GOT3 (cell line): ENCODE measurements around the gene PTPRD.

Experiments
- DNase-seq: peaks from one replicate; lab custom pipeline; 2025; ENCODE audit warnings: mixed read lengths; lab: John Stamatoyannopoulos, UW

The PTPRD gene

DNA sequence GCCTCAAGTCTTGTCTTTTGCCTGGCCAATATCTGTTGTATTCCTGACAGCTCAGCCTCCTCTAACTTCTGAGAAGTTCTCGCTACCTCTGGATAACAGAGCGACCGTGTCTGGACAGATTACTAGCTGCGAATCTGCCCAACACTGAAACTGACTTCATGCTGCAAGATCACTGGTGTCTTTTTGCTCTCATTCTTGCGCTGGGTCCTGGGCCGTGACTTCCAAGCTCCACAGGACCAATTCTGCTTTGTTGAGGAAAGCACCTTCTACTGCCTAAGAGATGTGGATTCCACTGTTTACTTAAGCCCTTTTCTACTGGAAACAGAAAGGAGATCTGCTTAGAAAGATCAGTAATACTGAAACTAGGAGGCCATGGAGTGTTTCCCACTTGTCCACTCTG is 1834.4 kb downstream of the PTPRD start:
- no peak for DNase-seq

DNA sequence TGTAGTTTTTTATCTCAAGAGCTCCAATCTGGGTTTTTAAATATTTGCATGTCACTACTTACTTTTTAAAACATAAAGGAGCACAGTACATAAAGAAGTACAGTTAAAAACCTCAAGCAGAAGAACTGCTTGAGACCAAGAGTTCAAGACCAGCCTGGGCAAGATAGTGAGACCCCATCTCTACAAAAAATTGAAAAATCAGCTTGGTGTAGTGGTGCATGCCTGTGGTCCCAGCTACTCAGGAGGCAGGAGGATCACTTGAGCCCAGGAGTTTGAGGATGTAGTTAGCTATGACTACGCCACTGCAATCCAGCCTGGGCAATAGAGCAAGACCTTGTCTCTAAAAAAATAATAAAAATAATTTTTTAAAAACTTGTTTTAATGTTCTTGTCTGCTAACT is 1840.5 kb downstream of the PTPRD start:
- no peak for DNase-seq

DNA sequence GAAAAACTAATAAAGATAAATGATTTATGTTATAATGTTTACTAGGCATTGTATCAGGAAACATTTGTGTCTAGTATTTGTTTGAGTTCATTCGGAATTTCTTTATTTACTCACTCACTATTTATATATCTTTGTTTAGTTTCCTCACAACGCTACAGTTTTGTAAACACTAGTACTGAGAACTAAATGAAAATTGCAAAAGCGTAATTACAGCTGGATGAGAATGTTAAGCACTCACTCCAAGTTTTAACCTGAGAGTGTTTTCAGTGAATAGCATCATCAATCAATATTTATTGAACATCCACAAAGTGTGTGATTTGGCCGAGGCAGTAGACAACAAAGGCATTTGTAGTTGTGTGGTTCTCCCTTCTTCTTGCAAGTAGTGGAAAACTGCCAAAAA is 1843.6 kb downstream of the PTPRD start:
- no peak for DNase-seq

DNA sequence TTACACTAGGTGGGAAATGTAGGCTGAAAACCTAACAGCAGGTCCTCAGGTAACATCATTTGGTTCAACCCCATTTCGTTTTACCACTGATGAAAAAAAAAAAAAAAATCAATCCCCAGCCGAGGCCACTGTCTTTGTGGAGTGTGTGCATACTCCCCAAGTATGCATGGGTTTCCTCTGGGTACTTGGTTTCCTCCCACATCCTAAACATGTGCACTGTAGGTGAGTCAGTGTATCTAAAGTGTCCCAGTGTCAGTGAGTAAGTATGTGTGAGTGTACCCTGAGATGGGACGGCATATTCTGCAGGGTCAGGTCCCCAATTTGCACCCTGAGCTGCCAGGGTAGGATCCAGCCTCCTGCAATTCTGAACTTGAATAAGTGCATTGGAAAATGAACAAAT is 1846.7 kb downstream of the PTPRD start:
- no peak for DNase-seq

DNA sequence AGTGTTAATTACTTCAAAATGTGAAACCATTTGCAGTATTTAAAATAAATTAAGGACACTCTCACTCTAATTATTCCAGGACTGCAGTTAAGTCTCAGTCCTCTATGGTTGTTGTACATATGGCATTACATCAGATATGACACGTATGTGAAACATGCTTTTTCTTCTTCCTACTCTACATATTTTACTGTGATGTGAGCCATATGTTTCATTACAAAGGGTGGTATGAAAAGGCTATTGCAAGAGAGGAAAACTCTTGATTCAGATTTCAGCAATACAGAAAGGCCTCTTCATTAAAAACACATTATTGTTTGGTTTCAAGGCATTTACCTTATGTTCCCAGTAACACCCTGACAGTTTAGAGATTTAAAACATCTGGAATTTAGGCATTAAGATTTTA is 1848.8 kb downstream of the PTPRD start:
- DNase-seq: no peak

DNA sequence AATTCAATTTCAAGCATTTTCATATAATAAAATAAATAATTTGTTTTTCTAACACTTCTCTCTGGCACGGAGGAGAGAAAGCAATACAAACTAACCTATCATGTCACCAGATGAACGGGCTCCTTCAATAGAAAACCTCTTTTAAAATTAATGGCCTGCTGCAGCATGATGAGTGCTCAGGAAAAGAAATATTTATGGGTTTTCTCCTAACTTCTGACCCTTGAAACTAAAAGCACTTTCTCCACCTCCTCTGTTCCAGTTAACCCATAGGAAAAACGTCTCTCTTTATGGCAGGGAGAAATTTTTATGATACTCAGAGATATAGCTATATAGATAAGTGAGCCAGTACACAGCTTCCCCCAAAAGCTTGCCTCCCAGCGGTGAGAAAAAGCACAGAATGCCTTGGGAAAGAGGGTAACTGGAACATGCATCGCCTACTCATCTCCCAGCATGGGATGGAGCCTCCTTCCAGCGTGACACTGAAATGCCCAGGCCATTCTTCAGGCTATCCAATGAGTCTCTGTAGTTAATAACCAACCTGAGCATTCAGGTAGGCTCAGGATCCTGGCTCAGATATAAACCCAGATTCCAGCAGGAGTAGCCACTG is 1850.2 kb downstream of the PTPRD start:
- no peak for DNase-seq

DNA sequence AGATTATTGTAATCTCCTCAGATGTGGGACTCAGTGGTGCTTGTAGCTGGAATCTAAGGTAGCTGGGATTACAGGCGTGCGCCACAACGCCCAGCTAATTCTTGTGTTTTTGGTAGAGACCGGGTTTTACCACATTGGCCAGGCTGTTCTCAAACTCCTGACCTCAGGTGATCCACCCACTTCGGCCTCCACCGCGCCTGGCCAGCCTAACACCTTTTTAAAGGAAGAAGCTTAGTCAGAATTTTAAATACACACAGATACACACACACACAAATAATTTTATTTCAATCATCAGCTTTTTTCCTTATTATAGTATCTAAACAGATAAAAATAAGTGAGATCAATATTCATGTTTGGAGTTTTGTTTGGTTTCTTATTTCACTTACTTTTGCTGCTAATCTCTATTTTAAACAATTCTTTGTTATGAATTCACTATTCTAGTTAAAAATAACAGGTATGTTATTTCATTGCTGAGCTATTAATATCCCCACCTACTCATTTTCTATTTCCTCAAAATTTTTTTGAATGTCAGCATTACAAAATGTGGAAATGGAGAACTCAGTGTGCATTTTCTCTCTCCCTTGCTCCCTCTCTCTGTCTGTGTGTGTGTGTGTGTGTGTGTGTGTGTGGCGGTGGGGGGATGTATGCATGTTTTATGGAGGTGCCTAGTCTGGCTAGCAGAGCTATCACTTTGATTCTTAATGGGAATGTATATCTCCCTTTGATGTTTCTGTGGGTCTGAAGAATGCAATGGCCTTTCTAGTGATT is 1852.6 kb downstream of the PTPRD start:
- DNase-seq: no peak

DNA sequence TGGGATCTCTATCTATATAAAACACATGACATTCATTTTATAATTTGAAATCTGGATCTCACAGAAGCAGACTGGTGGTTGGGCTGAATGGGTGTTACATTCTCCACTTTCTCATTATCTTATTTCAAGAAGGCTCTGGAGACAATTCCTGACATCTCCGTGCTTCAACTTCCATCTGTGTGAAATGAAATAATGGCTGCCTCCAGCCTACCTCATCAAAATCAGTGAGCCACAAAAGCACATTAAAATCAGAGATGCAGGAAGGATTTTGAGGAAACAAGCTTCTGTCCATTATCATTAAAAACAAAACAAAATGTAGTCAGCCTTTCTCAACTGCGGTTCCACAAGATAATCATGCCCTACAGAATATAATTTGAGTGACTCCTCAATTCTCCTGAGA is 1854.9 kb downstream of the PTPRD start:
- no peak for DNase-seq

DNA sequence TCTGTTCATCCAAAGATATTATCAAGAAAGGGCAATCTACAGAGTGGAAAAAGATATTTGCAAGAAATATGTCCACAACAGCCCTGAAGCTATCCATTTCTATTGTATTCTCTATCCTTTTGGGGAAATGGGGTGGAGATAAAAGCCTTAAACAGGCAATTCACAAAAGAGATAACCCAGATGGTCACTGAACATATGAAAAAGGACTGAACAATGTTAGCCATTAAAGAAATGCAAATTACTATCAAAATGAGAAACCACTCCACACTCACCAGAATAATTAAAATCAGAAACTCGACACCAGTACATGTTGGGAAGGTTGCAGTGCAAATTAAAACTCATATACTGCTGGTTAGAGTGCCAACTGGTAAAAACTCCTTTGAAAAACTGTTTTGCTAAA is 1858.1 kb downstream of the PTPRD start:
- DNase-seq: no peak

DNA sequence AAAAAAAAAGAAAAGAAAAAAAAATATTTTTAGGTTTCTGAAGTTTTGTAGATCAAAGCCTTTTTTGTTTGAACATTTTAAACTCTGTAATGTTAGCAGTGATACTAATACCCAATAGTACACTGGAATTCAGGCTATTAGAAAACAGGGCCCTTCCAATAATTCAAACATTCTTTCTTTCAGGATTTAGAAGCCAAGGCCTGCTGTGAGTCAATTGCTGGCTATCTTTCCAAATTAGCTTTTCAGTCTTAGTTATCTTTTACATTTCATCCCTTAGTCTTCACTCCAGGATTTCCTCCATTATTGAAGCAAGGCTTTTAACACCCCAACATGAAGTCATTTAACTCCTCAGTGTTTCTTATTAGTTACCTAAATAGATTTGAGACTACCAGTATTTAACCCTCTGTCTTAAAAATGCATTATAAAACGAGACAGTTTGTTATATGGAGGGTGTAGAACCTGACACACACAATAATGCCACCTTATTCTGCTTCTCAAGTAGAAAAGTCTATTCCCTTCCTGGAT is 1861.3 kb downstream of the PTPRD start:
- DNase-seq: no peak

DNA sequence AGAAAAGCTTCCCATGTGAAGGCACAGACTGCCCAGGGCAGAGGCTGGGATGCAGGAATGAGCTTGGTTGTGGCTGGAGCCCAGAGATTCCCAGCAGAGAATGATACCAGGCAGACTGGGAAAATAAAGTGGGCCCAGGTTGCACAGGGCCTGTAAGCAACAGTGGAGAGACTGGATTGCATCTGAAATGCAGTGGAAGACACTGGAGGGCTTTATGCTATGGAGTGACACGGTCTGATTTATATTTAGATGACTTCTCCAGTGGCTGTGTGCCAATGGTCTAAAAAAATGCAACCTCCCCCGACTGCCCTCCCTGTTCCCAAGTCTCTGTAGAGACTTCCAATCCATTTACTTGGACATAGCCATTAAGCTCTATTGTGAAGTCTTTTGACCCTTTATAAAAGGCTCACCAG is 1862.2 kb downstream of the PTPRD start:
- no peak for DNase-seq

DNA sequence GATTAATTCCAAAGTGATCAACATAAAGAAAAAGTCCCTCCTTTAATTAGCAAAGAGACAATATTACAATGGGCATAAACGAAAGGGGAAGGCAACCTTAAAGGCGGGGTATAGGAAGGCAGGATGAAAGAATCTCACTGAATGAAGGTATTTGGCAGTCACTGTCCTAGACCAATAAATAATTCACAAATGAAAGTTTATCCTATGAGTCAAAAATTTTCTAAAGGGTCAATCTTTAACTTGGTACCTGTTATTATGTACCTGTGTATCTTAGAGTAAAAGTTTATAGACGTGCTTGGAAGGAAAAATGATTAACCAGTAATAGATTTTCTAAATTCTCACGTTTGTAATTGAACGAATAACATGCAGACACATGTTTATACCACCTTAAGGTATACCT is 1867.5 kb downstream of the PTPRD start:
- DNase-seq: no peak

DNA sequence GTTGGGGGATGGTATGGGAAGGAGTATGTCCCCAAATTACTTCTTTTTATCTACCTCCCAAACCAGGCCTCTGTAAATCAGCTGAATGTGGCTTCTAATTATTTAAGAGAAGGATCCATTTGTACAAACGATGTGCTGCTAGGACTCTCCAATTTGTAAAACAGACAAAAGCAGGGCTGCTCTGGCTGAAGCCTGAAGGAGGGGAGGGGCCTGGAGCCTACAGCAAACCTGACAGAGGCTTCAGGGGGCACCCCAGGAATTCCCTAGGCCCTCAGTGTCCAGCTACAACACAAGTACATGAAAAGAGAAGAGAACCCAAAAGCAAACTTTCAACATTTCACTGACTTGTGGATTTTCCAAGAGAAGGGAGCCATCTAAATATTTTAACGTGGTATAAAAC is 1873.9 kb downstream of the PTPRD start:
- no peak for DNase-seq

DNA sequence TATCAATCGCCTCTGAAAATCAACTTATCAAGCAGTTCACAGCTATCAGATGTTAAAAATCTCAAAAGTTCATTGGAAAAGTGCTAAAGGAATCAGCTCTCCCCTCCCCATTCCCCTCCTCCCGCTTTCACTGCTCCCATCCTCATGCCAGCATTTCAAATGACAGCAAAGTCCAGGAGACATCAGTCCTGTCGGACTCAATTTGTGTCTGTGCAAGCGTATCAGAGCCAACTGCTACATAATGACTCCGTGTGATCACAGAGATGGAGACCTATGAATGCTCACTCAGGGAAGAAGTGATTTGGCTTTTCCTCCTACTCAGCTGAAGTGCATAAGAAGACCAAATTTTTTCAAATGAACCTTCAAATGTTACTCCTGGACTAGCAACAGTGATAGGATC is 1876.0 kb downstream of the PTPRD start:
- DNase-seq: no peak

DNA sequence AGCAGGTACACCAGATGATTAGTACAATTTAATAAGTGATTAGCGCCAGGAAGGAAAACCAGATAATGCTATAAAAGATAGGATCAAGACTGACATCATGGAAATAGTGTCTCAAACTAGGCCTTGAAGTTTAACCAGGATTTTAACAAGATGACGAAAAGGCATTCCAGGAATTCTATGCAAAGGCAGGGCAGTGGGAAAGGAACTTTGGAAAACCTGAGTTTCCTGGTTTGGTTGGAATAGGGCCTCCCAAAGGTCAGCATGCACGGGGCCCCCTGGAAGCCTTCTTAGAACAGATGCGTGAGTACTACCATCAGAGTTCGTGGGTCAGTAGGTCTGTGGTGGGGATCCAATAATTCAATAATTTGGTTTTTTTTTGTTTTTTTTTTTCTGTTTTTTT is 1878.0 kb downstream of the PTPRD start:
- no peak for DNase-seq

DNA sequence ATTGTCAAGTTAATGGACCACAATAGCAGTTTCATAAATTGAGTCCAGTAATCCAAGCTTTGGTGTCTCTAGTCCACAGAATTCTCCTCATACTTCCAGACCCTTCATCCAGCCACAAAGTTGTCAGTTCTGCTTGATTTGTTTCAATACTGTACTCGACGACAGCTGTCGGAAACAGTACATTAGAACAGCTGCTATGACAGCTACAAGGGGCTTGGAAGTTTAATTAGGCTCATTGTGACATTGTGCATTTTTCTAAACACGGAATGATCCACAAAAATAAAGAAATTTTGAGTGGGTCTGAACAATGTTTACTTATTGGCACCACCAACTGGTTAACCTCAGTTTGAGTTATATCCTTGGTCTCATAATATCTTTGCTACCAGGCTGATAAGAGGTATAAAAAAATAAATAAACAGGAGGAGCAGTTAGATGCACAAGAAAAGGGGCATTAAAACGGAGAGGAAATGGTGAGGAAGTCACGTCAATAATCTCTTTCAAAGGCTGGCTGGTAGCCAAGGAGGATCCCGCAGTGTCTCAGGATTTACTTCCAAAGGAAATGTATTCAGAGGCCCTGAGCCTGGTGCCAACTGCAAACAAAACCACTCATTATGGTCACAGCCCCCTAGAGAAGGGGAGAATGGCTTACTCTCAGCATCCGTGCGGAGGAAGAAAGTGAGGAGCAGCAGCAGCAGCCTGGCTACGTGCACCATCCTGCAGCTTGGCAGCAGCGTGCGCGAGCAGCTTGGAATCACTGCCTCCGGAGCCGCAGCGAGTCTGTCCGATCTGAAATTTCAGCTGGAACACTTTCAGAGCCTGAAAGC is 1879.5 kb downstream of the PTPRD start:
- no peak for DNase-seq

DNA sequence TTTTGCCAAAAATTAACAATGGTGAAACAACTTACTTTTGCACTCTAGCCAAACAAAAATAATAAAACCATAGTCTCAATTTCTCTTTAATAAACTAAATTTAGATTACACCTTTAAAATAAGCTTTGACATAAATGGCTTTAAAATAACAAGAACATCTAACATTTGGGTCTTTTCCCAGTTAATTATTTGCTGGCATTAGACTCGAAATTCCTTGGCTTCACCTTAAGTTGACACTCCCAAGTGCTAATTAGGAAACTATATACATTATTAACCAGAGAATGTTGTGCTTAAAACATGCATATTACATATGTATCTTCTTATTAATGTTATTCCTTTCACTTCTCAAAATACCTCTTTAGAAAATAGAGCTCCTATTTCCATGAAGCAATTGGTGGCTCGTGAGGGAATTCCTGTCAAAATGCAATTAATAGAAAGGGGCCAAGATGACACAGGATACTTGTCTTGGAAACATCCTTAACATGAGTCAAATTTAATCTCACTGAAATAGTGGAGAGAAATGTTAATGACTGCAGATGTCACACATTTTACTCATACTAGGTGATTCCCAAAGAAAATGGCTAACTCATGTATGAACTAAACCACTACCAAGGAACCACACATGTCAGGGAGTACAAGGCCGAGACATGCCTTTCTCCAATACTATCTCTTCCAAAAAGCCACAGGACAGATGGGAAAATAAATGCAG is 1880.3 kb downstream of the PTPRD start:
- no peak for DNase-seq

DNA sequence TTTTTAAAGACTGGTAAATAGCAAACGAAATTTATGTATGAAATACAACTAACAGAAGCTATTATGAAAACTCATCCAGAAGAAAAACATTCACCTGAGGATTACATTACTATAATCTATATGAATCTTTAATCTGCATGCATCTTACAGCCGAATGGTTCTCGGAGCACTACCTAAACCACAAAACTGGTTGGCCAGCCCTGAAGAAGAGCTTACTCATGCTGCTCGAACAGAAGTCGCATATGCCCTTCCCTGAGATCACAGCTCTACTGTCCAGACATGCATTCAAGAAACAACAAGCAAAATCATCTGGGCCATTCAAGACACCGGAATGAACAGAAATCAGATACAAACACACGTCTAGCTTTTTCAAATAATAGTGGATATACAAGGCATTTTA is 1882.2 kb downstream of the PTPRD start:
- DNase-seq: no peak

DNA sequence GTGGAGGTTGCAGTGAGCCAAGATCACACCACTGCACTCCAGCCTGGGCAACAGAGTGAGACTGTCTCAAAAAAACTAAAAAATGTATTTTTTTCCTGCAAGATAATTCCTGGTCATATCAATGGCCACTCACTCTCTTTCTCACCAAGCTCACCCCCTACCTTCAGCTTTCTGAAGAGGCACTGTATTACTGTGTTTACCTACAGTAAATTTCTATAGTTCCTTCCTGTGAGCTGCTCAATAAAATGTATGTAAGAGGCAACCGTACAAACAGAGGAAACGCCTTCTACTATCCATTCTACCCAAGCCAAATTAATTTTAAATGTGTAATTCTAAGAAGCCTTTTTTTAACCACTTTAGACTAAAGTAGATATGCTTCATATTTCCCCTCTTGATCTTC is 1883.9 kb downstream of the PTPRD start:
- no peak for DNase-seq

DNA sequence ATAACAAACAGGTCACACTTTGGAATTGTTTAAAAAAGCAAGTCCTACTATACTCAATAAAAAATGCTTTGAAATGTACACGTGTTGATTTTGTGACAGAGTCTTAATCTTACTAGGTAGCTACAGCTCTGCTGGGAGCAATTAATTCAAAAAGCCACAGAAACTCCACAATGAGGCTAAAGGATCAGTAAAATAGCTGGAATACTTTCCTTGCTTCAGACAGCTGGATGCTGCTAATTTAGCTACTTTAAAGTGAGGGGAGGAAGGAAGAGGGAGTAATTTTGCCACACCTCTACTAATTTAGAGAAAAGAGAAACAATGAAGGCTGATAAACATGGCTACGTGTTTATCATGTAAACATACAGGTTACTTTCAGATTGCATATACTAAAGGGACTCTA is 1885.6 kb downstream of the PTPRD start:
- DNase-seq: no peak

DNA sequence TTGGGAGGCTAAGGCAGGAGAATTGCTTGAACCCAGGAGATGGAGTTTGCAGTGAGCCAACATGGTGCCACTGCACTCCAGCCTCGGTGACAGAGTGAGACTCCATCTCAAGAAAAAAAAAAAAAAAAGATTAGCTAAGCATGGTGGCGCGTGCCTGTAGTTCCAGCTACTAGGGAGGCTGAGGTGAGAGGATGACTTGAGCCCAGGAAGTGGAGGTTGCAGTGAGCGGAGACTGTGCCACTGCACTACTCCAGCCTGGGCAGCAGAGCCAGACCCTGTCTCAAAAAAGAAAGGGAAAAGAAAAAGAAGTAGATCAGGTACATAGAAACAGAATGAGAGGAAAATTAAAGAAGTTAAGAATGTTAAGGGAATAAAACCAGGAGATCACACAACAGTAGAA is 1886.1 kb downstream of the PTPRD start:
- DNase-seq: no peak

DNA sequence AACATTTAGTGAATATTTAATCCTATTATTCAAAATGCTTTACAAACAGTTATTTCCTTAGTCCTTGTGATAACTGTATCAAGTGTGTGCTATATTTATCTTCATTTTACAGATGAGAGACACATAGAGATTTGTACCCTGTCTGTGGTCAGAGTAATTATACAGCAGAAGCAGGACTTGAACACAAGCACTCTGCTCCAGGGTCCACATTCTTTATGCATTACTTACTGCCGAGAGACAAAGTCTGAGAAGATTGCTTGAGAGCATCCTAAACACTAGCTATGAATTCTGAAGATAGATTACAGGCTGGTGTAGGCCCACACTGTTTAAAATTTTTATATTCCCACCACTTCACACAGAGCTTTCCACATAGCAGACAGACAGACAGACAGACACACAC is 1887.2 kb downstream of the PTPRD start:
- DNase-seq: no peak
